Caki2 (cell line): ENCODE measurements around the gene YWHAH. TPM values are rescaled to one million over a fixed set of nuclear protein-coding genes. Genes with fewer than 3 reads are reported as not detected.

Source experiments
- DNase-seq: peaks from one replicate; pipeline ENCODE4 v3.0.0-alpha.2; 2015; ENCODE audit warnings: low read depth
- in situ Hi-C: cut with HindIII; loops from 2 replicates; pipeline ENCODE4 v1.10.0; 2016; ENCODE audit warnings: low sequenced_read_pairs, low pct_unique_long_range_greater_than_20kb, mixed read lengths
- total RNA-seq: library from RNA; depleted of rRNA; stranded (reverse); fragments of >200 nt; shearing (Covaris generic); gene quantifications from 2 replicates; pipeline ENCODE4 v1.2.3, GENCODE V29; 2014; ENCODE audit warnings: low replicate concordance

YWHAH gene
- total RNA-seq, 1 experiment from 2014 or later, result 169 TPM

GRCh38 chr22:31920306-31920705, 24.0 kb upstream of the YWHAH start:
- in situ Hi-C loops, result no loop called here
- no peak for DNase-seq

DNA sequence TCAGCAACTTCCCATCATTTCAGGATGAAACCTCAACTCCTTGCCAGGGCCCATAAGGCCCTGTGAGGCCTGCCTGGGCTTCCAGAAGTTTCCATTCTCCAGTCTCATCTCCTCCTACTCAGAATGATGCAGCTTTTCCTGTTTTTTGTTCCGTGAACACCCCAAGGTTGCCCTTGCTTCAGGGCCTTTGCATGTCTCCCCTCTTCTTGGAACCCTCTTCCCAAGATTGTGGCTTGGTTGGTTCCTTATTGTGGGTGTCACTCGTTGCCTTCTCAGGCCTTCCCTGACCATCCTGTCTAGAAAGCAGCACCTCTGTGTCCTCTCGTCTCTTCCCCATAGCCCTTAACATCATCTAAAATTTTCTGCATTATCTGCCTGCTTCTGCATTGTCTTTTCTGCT, 23.2 kb upstream of the YWHAH start:
- in situ Hi-C loops, result no loop called here
- no peak for DNase-seq

DNA sequence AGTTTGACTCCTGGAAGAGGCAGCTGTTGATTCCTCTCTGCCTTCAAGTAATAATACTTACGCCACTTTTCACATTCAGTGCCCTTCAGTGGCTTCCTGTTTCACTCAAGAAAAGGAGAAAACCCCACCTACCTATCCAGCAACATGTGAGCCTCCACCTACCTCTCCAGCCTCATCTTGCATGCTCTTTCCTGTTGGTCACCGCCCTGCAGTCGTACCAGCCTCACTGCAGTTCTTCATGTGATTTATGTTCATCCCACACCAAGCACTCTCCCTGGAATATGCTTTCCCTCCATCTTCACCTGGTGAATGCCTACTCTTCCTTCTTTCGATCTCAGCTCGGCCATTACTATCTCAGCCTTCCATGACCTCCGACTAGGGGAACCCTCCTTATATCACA, 21.8 kb upstream of the YWHAH start:
- in situ Hi-C loops, result no loop called here
- DNase-seq, result no peak

DNA sequence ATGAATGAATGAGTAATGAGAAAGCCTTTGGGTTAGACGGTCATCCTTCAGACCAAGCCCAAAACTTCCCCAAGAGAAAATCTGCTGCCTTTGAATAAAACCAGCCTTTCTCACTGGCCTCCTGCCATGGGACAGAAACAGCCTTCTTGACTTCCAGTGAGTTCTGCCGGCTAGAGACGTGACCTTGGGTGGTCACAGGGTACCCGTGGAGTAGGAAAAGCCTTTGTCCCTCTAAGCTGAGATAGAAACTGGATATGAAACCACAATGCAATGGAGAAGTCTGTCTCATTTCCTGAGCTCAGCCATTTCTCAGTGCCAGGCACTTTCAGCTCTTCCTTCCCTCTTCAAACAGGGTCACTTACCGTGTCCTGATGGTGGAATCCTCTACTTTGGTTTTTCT, 21.2 kb upstream of the YWHAH start:
- in situ Hi-C loops, result no loop called here

DNA sequence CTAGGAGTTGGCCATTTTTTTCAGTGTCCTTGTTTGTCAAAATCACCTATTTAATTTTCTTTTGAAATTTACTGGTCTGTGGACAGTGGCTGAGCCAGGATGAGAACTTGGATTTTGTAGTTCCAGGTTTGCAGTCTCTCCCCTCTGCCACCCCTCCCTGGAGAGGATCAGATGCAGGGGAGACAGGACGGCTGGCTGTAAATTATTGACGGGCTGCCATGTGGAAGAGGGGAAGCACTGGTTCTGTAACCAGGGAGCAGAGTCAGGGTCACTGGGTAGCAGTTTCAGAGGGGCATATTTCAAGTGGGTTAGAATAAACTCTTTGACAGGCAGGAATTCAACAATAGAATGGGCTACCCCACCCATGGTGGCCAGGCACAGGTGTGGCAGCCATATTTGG, 20.6 kb upstream of the YWHAH start:
- no peak for DNase-seq
- in situ Hi-C loops, result no loop called here

More for the DNA sequence above, 21.2 kb upstream of the YWHAH start:
- no peak for DNase-seq

- no peak for DNase-seq
- in situ Hi-C loops, result no loop called here
Observed at GRCh38 chr22:31925056-31925455, 19.3 kb upstream of the YWHAH start.

DNA sequence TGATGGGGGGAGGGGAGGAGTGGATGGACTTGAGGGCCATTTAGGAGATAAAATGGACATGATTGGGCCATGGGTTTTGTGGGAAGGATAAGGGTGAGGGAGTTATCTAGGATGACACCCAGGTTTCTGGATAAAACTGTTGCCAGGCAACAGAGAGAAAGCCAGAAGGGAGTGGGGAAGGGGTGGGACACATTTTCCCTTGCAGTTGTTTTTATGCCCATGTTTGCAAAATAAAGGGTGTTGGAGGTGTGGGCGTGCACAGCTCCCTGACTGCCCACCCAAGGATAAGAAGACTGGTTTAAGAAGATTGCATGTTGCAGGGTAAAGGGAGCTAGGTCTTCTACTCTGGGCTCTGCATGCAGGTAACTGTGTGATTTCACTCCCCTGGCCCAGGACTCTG, 18.3 kb upstream of the YWHAH start:
- no peak for DNase-seq
- in situ Hi-C loops, result no loop called here

GRCh38 chr22:31926969-31927368, 17.4 kb upstream of the YWHAH start:
- in situ Hi-C loops, result no loop called here
- DNase-seq, result no peak

DNA sequence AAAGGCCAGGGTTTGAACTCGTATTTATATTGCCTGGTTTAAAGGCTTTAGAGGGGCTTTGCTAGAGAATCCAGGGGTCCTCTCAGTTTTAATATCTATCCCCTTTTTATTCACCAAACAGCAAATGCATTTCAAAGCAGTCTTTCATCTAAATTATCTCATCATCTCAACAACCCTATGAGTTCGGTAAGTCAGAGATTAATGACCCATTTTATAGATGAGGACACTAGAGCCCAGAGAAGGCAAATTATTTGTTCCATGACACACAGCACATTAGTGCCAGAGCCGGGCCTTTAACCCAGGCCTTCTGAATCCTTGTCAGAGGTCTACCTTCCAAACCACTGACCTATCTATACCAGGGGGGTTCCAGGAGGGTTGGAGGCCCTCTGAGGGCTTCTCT, 16.8 kb upstream of the YWHAH start:
- in situ Hi-C loops, result no loop called here

GRCh38 chr22:31929167-31929930, 15.0 kb upstream of the YWHAH start:
- in situ Hi-C loops, result no loop called here
- no peak for DNase-seq

More for the DNA sequence above, 16.8 kb upstream of the YWHAH start:
- no peak for DNase-seq

- DNase-seq, result no peak
- in situ Hi-C loops, result no loop called here
Observed at GRCh38 chr22:31932863-31933262, 11.5 kb upstream of the YWHAH start.

- in situ Hi-C loops, result no loop called here
- DNase-seq, result no peak
Observed at GRCh38 chr22:31933406-31933805, 10.9 kb upstream of the YWHAH start.

DNA sequence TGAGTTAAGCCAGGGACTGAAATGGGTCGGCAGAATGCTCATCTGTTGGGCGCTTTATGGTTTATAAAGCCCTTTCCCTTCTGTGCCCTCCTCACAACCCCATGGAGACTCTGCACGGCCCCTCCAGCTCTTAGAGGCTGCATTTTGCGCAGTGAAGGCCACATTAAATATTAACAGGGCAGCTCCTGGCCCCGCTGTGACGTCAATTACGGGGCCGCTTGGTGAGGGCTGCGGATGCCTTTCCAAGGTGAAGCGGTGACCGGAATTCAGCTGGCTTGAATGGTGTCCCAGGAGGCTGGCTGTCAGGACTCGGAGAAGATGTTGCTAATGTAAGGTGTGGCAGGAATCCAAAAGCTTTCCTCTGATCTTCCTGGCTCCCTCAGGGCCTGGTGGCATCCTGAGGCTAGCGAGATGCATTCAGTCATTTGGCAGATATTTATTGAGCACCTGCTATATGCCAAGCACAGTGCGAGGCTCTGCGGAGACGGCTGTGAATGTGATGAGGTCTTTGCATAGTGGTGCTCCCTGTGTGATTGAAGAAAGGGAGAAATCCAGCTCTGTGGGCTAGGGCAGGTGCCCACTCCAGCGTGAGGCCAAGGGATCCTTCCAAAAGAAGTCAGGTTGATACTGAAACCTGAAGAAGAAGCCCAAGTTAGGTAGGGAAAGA, 10.4 kb upstream of the YWHAH start:
- DNase-seq, result no peak

GRCh38 chr22:31935961-31936635, 8.2 kb upstream of the YWHAH start:
- in situ Hi-C loops, result no loop called here
- no peak for DNase-seq

More for the DNA sequence above, 10.4 kb upstream of the YWHAH start:
- in situ Hi-C loops, result no loop called here

DNA sequence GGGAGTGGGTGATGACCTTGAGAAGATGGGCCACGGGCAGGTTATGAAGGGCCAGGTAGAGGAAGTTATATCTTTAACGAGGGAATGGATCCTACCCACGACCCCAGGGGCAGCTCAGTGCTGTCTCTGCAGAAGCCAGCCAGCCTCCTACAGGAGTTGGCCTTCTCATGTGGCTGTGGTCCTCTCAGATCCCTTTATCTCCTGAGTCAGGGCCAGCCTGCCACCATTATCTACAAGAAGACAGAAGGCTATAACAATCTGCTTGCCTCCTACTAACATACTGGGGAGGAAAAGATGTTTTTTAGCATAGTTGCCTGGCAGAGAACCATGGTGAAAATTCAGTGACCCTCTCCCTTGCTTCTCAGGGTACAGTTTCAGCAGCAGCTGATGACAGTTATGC, 7.0 kb upstream of the YWHAH start:
- in situ Hi-C loops, result no loop called here
- DNase-seq, result no peak

GRCh38 chr22:31938296-31938695, 6.0 kb upstream of the YWHAH start:
- in situ Hi-C loops, result no loop called here
- no peak for DNase-seq

DNA sequence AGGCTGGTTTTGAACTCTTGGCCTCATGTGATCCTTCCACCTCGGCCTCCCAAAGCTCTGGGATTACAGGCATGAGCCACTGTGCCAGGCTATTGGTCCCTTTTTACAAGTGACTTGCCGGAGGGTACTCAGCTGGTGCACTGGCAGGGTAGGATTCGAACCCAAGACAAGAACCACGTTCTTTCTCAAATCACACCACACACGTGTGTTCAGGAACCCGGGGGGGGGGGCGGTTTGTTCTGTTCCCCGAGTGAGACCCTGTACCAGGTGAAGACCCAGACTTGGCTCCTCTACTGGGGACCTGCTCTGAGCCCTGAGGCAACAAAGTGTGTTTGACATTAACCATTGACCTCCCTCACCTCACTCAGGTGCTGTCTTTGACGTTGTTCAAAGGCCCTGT, 3.8 kb upstream of the YWHAH start:
- DNase-seq, result no peak
- in situ Hi-C loops, result no loop called here

- no peak for DNase-seq
- in situ Hi-C loops, result no loop called here
Observed at GRCh38 chr22:31942091-31942490, 2.2 kb upstream of the YWHAH start.

GRCh38 chr22:31943206-31943977, 943 bp upstream of the YWHAH start:
- in situ Hi-C loops, result no loop called here
- DNase-seq, result no peak
